GM19240 (cell line): ENCODE data around the gene RRAS2.

Source experiments
- DNase-seq: peaks from one replicate; pipeline ENCODE4 v3.0.0; 2011; ENCODE audit warnings: low spot score; ENCODE audit not compliant: insufficient read length

RRAS2 gene

GRCh38 chr11:14228356-14228755, 130.6 kb downstream of the RRAS2 start:
- DNase-seq, result no peak
